ENCODE results near the gene FEZ2. TPM values are rescaled to one million over a fixed set of nuclear protein-coding genes. Genes with fewer than 3 reads are reported as not detected.

The FEZ2 gene
- total and polyA plus RNA-seq, 2 experiments from 2014 or later = 28.0 to 32.9 TPM

GRCh38 chr2:36594849-36595248, 3.1 kb downstream of the FEZ2 start:
- Histone ChIP-seq H3K36me3 (ENCODE audit: insufficient read depth) (no peaks in the 10 kb centered on the region; the same call in 1 of the 2 replicates), H3K79me2 (replicated peaks; ENCODE audit: insufficient read depth) (peaks cover 62% of the 10 kb centered on the region), H4K20me1 (replicated peaks; ENCODE audit: insufficient read depth) (peaks cover 35% of the 10 kb centered on the region), H3K4me1 (ENCODE audit: insufficient read depth) (peaks cover 11% of the 10 kb centered on the region; the same call in 1 of the 2 replicates), H3K9me2 (ENCODE audit: insufficient read depth) (no peaks in the 10 kb centered on the region), H3K4me2 (no peak overlapping the region), H2AFZ (no peak overlapping the region), H3K4me3 (no peak overlapping the region), H3K27me3 (ENCODE audit: insufficient read depth) (peaks cover 8% of the 10 kb centered on the region; the same call in 1 of the 2 replicates), H3F3A (replicated peaks; ENCODE audit: low read depth) (0 out of 2 replicates have a peak, but pooled peaks cover 9% of the 10 kb centered on the region), H3K27ac (ENCODE audit: low read depth) (no peak overlapping the region)
- Mint-ChIP-seq H3K27ac (no peak overlapping the region), H3K9me3 (no peaks in the 10 kb centered on the region; the same call in 2 of the 3 replicates), H3K4me1 (peaks cover 26% of the 10 kb centered on the region), H3K27me3 (ENCODE audit: insufficient read depth, low read depth, poor library complexity) (peaks cover 29% of the 10 kb centered on the region), H3K36me3 (ENCODE audit: low read depth) (peaks cover 27% of the 10 kb centered on the region), H3K4me3 (no peak overlapping the region)
- no peak for TF ChIP-seq NANOG (IDR thresholded peaks at IDR 0.05; ENCODE audit: borderline replicate concordance)
- no peak for TF ChIP-seq JUNB (IDR thresholded peaks at IDR 0.05; ENCODE audit: unreplicated experiment)
- TF ChIP-seq, protein P1, sequence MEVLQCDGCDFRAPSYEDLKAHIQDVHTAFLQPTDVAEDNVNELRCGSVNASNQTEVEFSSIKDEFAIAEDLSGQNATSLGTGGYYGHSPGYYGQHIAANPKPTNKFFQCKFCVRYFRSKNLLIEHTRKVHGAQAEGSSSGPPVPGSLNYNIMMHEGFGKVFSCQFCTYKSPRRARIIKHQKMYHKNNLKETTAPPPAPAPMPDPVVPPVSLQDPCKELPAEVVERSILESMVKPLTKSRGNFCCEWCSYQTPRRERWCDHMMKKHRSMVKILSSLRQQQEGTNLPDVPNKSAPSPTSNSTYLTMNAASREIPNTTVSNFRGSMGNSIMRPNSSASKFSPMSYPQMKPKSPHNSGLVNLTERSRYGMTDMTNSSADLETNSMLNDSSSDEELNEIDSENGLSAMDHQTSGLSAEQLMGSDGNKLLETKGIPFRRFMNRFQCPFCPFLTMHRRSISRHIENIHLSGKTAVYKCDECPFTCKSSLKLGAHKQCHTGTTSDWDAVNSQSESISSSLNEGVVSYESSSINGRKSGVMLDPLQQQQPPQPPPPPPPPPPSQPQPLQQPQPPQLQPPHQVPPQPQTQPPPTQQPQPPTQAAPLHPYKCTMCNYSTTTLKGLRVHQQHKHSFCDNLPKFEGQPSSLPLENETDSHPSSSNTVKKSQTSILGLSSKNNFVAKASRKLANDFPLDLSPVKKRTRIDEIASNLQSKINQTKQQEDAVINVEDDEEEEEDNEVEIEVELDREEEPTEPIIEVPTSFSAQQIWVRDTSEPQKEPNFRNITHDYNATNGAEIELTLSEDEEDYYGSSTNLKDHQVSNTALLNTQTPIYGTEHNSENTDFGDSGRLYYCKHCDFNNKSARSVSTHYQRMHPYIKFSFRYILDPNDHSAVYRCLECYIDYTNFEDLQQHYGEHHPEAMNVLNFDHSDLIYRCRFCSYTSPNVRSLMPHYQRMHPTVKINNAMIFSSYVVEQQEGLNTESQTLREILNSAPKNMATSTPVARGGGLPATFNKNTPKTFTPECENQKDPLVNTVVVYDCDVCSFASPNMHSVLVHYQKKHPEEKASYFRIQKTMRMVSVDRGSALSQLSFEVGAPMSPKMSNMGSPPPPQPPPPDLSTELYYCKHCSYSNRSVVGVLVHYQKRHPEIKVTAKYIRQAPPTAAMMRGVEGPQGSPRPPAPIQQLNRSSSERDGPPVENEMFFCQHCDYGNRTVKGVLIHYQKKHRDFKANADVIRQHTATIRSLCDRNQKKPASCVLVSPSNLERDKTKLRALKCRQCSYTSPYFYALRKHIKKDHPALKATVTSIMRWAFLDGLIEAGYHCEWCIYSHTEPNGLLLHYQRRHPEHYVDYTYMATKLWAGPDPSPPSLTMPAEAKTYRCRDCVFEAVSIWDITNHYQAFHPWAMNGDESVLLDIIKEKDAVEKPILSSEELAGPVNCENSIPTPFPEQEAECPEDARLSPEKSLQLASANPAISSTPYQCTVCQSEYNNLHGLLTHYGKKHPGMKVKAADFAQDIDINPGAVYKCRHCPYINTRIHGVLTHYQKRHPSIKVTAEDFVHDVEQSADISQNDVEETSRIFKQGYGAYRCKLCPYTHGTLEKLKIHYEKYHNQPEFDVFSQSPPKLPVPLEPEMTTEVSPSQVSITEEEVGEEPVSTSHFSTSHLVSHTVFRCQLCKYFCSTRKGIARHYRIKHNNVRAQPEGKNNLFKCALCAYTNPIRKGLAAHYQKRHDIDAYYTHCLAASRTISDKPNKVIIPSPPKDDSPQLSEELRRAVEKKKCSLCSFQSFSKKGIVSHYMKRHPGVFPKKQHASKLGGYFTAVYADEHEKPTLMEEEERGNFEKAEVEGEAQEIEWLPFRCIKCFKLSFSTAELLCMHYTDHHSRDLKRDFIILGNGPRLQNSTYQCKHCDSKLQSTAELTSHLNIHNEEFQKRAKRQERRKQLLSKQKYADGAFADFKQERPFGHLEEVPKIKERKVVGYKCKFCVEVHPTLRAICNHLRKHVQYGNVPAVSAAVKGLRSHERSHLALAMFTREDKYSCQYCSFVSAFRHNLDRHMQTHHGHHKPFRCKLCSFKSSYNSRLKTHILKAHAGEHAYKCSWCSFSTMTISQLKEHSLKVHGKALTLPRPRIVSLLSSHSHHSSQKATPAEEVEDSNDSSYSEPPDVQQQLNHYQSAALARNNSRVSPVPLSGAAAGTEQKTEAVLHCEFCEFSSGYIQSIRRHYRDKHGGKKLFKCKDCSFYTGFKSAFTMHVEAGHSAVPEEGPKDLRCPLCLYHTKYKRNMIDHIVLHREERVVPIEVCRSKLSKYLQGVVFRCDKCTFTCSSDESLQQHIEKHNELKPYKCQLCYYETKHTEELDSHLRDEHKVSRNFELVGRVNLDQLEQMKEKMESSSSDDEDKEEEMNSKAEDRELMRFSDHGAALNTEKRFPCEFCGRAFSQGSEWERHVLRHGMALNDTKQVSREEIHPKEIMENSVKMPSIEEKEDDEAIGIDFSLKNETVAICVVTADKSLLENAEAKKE (CRISPR knock-in tag; IDR thresholded peaks at IDR 0.05) = no peak
- no peak for TF ChIP-seq ETS1 (IDR thresholded peaks at IDR 0.05)
- TF ChIP-seq CREB1 (CRISPR knock-in tag; IDR thresholded peaks at IDR 0.05; ENCODE audit: low read depth) = no peak
- TF ChIP-seq STAT1 (IDR thresholded peaks at IDR 0.05; ENCODE audit: unreplicated experiment) = no peak
- no peak for TF ChIP-seq POLR2AphosphoS5 (IDR thresholded peaks at IDR 0.05; ENCODE audit: low read depth)
- TF ChIP-seq, protein P2, sequence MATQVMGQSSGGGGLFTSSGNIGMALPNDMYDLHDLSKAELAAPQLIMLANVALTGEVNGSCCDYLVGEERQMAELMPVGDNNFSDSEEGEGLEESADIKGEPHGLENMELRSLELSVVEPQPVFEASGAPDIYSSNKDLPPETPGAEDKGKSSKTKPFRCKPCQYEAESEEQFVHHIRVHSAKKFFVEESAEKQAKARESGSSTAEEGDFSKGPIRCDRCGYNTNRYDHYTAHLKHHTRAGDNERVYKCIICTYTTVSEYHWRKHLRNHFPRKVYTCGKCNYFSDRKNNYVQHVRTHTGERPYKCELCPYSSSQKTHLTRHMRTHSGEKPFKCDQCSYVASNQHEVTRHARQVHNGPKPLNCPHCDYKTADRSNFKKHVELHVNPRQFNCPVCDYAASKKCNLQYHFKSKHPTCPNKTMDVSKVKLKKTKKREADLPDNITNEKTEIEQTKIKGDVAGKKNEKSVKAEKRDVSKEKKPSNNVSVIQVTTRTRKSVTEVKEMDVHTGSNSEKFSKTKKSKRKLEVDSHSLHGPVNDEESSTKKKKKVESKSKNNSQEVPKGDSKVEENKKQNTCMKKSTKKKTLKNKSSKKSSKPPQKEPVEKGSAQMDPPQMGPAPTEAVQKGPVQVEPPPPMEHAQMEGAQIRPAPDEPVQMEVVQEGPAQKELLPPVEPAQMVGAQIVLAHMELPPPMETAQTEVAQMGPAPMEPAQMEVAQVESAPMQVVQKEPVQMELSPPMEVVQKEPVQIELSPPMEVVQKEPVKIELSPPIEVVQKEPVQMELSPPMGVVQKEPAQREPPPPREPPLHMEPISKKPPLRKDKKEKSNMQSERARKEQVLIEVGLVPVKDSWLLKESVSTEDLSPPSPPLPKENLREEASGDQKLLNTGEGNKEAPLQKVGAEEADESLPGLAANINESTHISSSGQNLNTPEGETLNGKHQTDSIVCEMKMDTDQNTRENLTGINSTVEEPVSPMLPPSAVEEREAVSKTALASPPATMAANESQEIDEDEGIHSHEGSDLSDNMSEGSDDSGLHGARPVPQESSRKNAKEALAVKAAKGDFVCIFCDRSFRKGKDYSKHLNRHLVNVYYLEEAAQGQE (IDR thresholded peaks at IDR 0.05; ENCODE audit: unreplicated experiment) = no peak
- TF ChIP-seq ZNF331 (CRISPR knock-in tag; IDR thresholded peaks at IDR 0.05; ENCODE audit: low read depth) = no peak
- TF ChIP-seq ZNF114 (CRISPR knock-in tag; IDR thresholded peaks at IDR 0.05) = no peak
- TF ChIP-seq EZH2 (IDR thresholded peaks at IDR 0.05; ENCODE audit: low read depth, unreplicated experiment) = no peak
- TF ChIP-seq CTCF (conservative IDR thresholded peaks at IDR 0.05; ENCODE audit: low read depth in 2 of 2) = no peak
- no peak for TF ChIP-seq EZH2phosphoT487 (IDR thresholded peaks at IDR 0.05; ENCODE audit: unreplicated experiment)
- no peak for ATAC-seq
- no peak for DNase-seq (ENCODE audit: low spot score)

All from GM23338 (cell line).